ENCODE data around the gene LGR5. TPM values are rescaled to one million over a fixed set of nuclear protein-coding genes. Genes with fewer than 3 reads are reported as not detected.

Gene LGR5
- total RNA-seq, 1 donor from 2014 or later = 1.5 TPM

DNA sequence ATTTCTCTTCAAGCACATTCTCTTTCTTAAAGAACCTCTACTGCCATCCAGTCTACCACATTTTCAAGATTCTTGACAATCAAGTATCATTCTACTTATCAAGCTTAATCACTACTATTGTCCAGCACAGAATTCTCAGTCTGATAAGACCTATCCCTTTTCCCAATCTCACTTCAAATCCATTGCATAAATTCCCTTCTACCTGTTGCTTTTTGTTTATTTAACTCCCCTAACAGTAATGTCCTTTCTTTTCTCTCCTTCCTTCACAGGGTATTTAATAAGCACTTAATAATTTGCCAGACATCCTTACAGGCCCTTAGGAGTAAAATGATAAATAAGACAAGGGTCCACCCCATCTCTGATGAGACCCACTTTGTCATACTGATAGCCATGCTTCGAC, 182.3 kb downstream of the LGR5 start:
- peaks cover 62 to 89% of the 10 kb centered on the region in 2 donors for H3K36me3 ChIP-seq
- intact Hi-C loops (cut with DNase I) = no loop called here
- TF ChIP-seq, protein P1, sequence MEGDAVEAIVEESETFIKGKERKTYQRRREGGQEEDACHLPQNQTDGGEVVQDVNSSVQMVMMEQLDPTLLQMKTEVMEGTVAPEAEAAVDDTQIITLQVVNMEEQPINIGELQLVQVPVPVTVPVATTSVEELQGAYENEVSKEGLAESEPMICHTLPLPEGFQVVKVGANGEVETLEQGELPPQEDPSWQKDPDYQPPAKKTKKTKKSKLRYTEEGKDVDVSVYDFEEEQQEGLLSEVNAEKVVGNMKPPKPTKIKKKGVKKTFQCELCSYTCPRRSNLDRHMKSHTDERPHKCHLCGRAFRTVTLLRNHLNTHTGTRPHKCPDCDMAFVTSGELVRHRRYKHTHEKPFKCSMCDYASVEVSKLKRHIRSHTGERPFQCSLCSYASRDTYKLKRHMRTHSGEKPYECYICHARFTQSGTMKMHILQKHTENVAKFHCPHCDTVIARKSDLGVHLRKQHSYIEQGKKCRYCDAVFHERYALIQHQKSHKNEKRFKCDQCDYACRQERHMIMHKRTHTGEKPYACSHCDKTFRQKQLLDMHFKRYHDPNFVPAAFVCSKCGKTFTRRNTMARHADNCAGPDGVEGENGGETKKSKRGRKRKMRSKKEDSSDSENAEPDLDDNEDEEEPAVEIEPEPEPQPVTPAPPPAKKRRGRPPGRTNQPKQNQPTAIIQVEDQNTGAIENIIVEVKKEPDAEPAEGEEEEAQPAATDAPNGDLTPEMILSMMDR (IDR thresholded peaks at IDR 0.05) = no peak
- H3K27ac ChIP-seq = no peak overlapping the region
- peaks cover 0 to 2% of the 10 kb centered on the region in 2 donors for H3K4me1 ChIP-seq
- no peaks in the 10 kb centered on the region for H3K9me3 ChIP-seq
- DNase-seq (ENCODE audit: low spot score in 2 of 2) = no peak
- H3K27me3 ChIP-seq = no peaks in the 10 kb centered on the region
- no peak overlapping the region for H3K4me3 ChIP-seq

DNA sequence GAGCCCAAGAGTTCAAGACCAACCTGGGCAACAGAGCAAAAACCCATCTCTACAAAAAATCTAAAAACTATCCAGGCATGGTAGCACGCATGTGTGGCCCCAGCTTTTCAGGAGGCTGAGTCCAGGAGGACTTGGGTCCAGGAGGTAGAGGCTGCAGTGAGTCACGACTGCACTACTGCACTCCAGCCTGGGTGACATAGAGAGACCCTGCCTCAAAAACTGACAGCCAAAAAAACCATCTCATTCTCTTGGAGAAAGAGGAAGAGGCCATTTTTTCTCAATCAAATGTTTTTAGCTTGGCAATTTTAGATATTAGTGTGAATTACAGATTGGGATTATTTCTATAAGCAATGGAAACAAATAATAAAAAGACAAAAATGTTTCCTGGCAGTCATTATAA, 185.9 kb downstream of the LGR5 start:
- Histone ChIP-seq H3K9me3 (no peaks in the 10 kb centered on the region), H3K4me1 (peaks cover 0 to 2% of the 10 kb centered on the region in 2 donors), H3K27me3 (no peaks in the 10 kb centered on the region), H3K4me3 (no peak overlapping the region), H3K27ac (no peak overlapping the region), H3K36me3 (peaks cover 61 to 87% of the 10 kb centered on the region in 2 donors)
- intact Hi-C loops (cut with DNase I) = no loop called here
- TF ChIP-seq, protein P1 (IDR thresholded peaks at IDR 0.05) = no peak
- DNase-seq (ENCODE audit: low spot score in 2 of 2) = no peak

DNA sequence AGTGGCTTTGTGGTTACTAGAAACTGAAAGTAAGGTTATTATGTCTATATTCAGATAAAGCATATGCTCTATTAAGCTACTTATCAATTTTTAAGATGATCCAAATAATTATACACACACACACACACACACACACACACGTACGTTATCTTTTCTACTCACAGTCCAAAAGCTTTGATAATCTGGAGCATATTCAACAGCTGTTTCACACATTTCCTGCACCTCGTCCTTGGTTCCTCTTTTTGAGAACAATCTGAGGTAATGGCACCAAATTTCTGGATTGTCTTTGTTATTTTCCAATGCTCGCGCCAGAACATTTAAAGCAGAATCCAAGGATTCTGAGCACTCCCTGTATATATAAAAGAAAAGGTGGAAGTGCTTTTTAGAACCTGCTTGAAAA, 186.5 kb downstream of the LGR5 start:
- peaks cover 0 to 2% of the 10 kb centered on the region in 2 donors for H3K4me1 ChIP-seq
- DNase-seq (ENCODE audit: low spot score in 2 of 2) = no peak
- no peaks in the 10 kb centered on the region for H3K9me3 ChIP-seq
- intact Hi-C loops (cut with DNase I) = no loop called here
- TF ChIP-seq, protein P1 (IDR thresholded peaks at IDR 0.05) = no peak
- H3K36me3 ChIP-seq = peaks cover 68 to 89% of the 10 kb centered on the region in 2 donors
- no peak overlapping the region for H3K4me3 ChIP-seq
- H3K27ac ChIP-seq = no peak overlapping the region
- H3K27me3 ChIP-seq = no peaks in the 10 kb centered on the region

DNA sequence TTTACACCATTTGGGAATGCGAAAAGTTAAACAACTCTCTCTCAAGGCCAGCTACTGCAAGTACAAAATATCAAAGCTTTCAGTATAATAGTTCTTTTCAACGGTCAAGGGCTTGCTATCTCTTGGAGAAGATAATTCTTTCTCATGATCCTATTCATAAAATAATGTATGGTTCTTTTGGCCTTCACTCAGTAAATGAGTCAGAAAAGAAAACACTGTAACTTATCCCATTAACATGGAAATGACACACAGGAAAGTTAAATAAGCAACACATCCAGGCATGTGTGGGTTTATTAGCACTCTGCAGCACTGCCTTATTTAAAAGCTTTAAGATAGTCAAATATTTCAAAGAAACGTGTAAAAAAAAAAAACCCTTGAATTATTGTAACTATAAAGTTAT, 187.2 kb downstream of the LGR5 start:
- intact Hi-C loops (cut with DNase I) = no loop called here
- Histone ChIP-seq H3K9me3 (no peaks in the 10 kb centered on the region), H3K4me1 (peaks cover 0 to 2% of the 10 kb centered on the region in 2 donors), H3K27me3 (no peaks in the 10 kb centered on the region), H3K36me3 (peaks cover 70 to 91% of the 10 kb centered on the region in 2 donors), H3K4me3 (no peak overlapping the region), H3K27ac (no peak overlapping the region)
- no peak for DNase-seq (ENCODE audit: low spot score in 2 of 2)
- TF ChIP-seq, protein P1 (IDR thresholded peaks at IDR 0.05) = no peak

DNA sequence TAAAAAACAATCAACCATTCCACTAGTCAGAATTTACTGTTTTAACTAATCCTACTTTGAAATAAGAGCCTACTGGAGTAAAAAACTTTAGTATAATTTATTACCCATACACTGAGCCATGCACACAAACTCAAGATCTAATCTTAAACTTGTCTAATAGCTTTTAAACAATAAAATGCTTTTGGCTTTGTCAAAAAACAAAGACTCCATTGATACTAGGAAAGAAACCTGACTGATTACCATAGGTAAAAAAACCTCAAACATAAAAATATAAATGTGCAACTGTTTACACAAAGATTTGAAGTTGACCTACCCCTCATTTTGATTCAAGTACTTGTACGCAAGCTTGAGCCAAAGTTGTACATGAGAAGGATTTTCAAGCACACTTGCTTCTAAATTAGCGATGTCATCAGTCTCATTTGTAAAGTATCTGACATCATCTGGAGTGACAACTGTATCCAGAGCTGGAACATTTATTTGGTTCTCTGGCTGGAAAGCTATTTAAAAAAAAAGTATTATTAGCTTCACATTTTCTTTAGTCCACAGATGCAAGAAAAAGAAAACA, 187.9 kb downstream of the LGR5 start:
- Histone ChIP-seq H3K9me3 (no peaks in the 10 kb centered on the region), H3K27ac (no peak overlapping the region), H3K27me3 (no peaks in the 10 kb centered on the region), H3K4me3 (no peak overlapping the region), H3K4me1 (peaks cover 0 to 2% of the 10 kb centered on the region in 2 donors), H3K36me3 (peaks cover 69 to 91% of the 10 kb centered on the region in 2 donors)
- intact Hi-C loops (cut with DNase I) = no loop called here
- TF ChIP-seq, protein P1 (IDR thresholded peaks at IDR 0.05) = no peak
- DNase-seq (ENCODE audit: low spot score in 2 of 2) = no peak

Other genes with a start within 250 kb of the LGR5 start
- gene ZFC3H1, start 224.1 kb downstream of the LGR5 start, total RNA-seq = 15.8 TPM
- gene THAP2, start 224.5 kb downstream of the LGR5 start, total RNA-seq = 2.6 TPM
- 14.5 TPM for gene TMEM19, start 246.3 kb downstream of the LGR5 start, total RNA-seq

Measured in ascending aorta (tissue), 2 donors.